ENCODE results near the gene CNGA2.
A peak's percentile ranks its signal among the peaks of the same experiment; 100 is the strongest.

Gene CNGA2

GRCh38 chrX:151710457-151710856, 24.1 kb upstream of the CNGA2 start:
- CTCF ChIA-PET: interaction anchor here (1.5 kb wide), 1 partner anchor 926 kb away, joined by 5 read pairs; no protein-coding TSS in a partner anchor
- no peak for DNase-seq (ENCODE audit: low spot score)
- no peak overlapping the region for H3K27ac ChIP-seq
- TF ChIP-seq CTCF (conservative IDR thresholded peaks at IDR 0.05; ENCODE audit: low read depth): no peak
- POLR2A ChIA-PET (ENCODE audit: low non-redundant PET): no interaction called here

GRCh38 chrX:151711154-151711553, 23.4 kb upstream of the CNGA2 start:
- DNase-seq (ENCODE audit: low spot score): no peak
- no peak for TF ChIP-seq CTCF (conservative IDR thresholded peaks at IDR 0.05; ENCODE audit: low read depth)
- CTCF ChIA-PET: interaction anchor here (1.5 kb wide), 1 partner anchor 925 kb away, joined by 5 read pairs; no protein-coding TSS in a partner anchor
- POLR2A ChIA-PET (ENCODE audit: low non-redundant PET): no interaction called here
- no peak overlapping the region for H3K27ac ChIP-seq

- ChIA-PET POLR2A (ENCODE audit: low non-redundant PET) (no interaction called here), CTCF (no interaction called here)
- TF ChIP-seq CTCF (conservative IDR thresholded peaks at IDR 0.05; ENCODE audit: low read depth): no peak
- DNase-seq (ENCODE audit: low spot score): no peak
- no peak overlapping the region for H3K27ac ChIP-seq
These were observed 22.8 kb upstream of the CNGA2 start for GRCh38 chrX:151711787-151712186.

- CTCF ChIA-PET: interaction anchor here (0.5 to 0.6 kb wide), 2 partner anchors 424 to 862 kb away, joined by 3 to 4 read pairs; no protein-coding TSS in a partner anchor
- no peak overlapping the region for H3K27ac ChIP-seq
These were observed 22.3 kb upstream of the CNGA2 start for GRCh38 chrX:151712253-151712652.

GRCh38 chrX:151713849-151714248, 20.7 kb upstream of the CNGA2 start:
- ChIA-PET POLR2A (ENCODE audit: low non-redundant PET) (no interaction called here), CTCF (no interaction called here)
- peak; percentile 10 for DNase-seq (ENCODE audit: low spot score)
- H3K27ac ChIP-seq: no peak overlapping the region
- TF ChIP-seq CTCF (conservative IDR thresholded peaks at IDR 0.05; ENCODE audit: low read depth): peak; percentile 14; the same call in 1 of the 2 replicates

More at GRCh38 chrX:151712253-151712652, 22.3 kb upstream of the CNGA2 start:
- no peak for TF ChIP-seq CTCF (conservative IDR thresholded peaks at IDR 0.05; ENCODE audit: low read depth)
- POLR2A ChIA-PET (ENCODE audit: low non-redundant PET): no interaction called here
- no peak for DNase-seq (ENCODE audit: low spot score)

GRCh38 chrX:151714362-151714761, 20.2 kb upstream of the CNGA2 start:
- no peak for TF ChIP-seq CTCF (conservative IDR thresholded peaks at IDR 0.05; ENCODE audit: low read depth)
- ChIA-PET POLR2A (ENCODE audit: low non-redundant PET) (no interaction called here), CTCF (no interaction called here)
- H3K27ac ChIP-seq: no peak overlapping the region
- no peak for DNase-seq (ENCODE audit: low spot score)

GRCh38 chrX:151715752-151716151, 18.8 kb upstream of the CNGA2 start, which contains the start of gene FATE1:
TSS of gene FATE1 (plus strand) at chrX:151716035. CDS start at chrX:151716120, 85 bp downstream.
- no peak for TF ChIP-seq CTCF (conservative IDR thresholded peaks at IDR 0.05; ENCODE audit: low read depth)
- ChIA-PET POLR2A (ENCODE audit: low non-redundant PET) (no interaction called here), CTCF (no interaction called here)
- H3K27ac ChIP-seq: no peak within 1 kb of the TSS
- DNase-seq (ENCODE audit: low spot score): no peak
